H9 (cell line): ENCODE measurements around the gene FOXJ3. TPM values are rescaled to one million over a fixed set of nuclear protein-coding genes. Genes with fewer than 3 reads are reported as not detected.

Experiments
- DNase-seq: peaks from one replicate; pipeline ENCODE4 v3.0.0-alpha.2; 2017
- H2AFZ ChIP-seq: one replicate; pipeline ENCODE4 v1.6.1; 2013; ENCODE audit warnings: mild to moderate bottlenecking, low read length, control low read depth, moderate library complexity
- H2AK5ac ChIP-seq: 2 replicates; pipeline ENCODE4 v1.6.1; 2013; ENCODE audit warnings: low read length, control low read depth, mixed read lengths; ENCODE audit not compliant: insufficient read length
- H2BK120ac ChIP-seq: one replicate; pipeline ENCODE4 v1.6.1; 2013; ENCODE audit warnings: low read depth, mild to moderate bottlenecking, low read length, control low read depth, inconsistent platforms; ENCODE audit not compliant: poor library complexity, severe bottlenecking
- H2BK12ac ChIP-seq: 2 replicates; pipeline ENCODE4 v1.6.1; 2013; ENCODE audit warnings: low read length, control low read depth, mixed read lengths, low read depth; ENCODE audit not compliant: insufficient read length
- H2BK15ac ChIP-seq: 2 replicates; pipeline ENCODE4 v1.6.1; 2013; ENCODE audit warnings: low read depth, low read length, control low read depth
- H2BK20ac ChIP-seq: one replicate; pipeline ENCODE4 v1.6.1; 2013; ENCODE audit warnings: low read depth, mild to moderate bottlenecking, low read length, control low read depth, inconsistent platforms; ENCODE audit not compliant: poor library complexity, severe bottlenecking
- H2BK5ac ChIP-seq: 2 replicates; pipeline ENCODE4 v1.6.1; 2013; ENCODE audit warnings: low read length, control low read depth, mixed read lengths; ENCODE audit not compliant: insufficient read length
- H3K14ac ChIP-seq: 2 replicates; pipeline ENCODE4 v1.6.1; 2013; ENCODE audit warnings: low read length, control low read depth; ENCODE audit not compliant: insufficient read depth
- H3K18ac ChIP-seq: 2 replicates; pipeline ENCODE4 v1.6.1; 2013; ENCODE audit warnings: low read depth, mild to moderate bottlenecking, mixed read lengths, low read length, control low read depth; ENCODE audit not compliant: insufficient read length
- H3K23ac ChIP-seq: 2 replicates; pipeline ENCODE4 v1.6.1; 2013; ENCODE audit warnings: low read length, control low read depth, mixed read lengths, low read depth; ENCODE audit not compliant: insufficient read length
- H3K23me2 ChIP-seq: 2 replicates; pipeline ENCODE4 v1.6.1; 2013; ENCODE audit warnings: low read depth, mild to moderate bottlenecking, mixed read lengths, low read length, control low read depth; ENCODE audit not compliant: insufficient read length, poor library complexity, severe bottlenecking
- H3K27ac ChIP-seq: 2 replicates; pipeline ENCODE4 v1.5.1; 2013; ENCODE audit warnings: low read length, control low read depth, mixed read lengths, low read depth; ENCODE audit not compliant: insufficient read length
- H3K27me3 ChIP-seq: 2 replicates; pipeline ENCODE4 v1.6.1; 2013; ENCODE audit warnings: low read length, control low read depth, inconsistent platforms; ENCODE audit not compliant: insufficient read depth
- H3K4ac ChIP-seq: 2 replicates; pipeline ENCODE4 v1.6.1; 2013; ENCODE audit warnings: low read depth, mild to moderate bottlenecking, control low read depth, inconsistent platforms, low read length, moderate library complexity
- H3K4me1 ChIP-seq: 2 replicates; pipeline ENCODE4 v1.6.1; 2013; ENCODE audit warnings: low read length, control low read depth, inconsistent platforms; ENCODE audit not compliant: insufficient read depth
- H3K4me2 ChIP-seq: 2 replicates; pipeline ENCODE4 v1.6.1; 2013; ENCODE audit warnings: low read length, control low read depth, mixed read lengths; ENCODE audit not compliant: insufficient read length, insufficient read depth
- H3K56ac ChIP-seq: 2 replicates; pipeline ENCODE4 v1.6.1; 2013; ENCODE audit warnings: low read depth, mild to moderate bottlenecking, mixed read lengths, low read length, control low read depth; ENCODE audit not compliant: insufficient read length
- H3K79me1 ChIP-seq: 2 replicates; pipeline ENCODE4 v1.6.1; 2013; ENCODE audit warnings: low read depth, mild to moderate bottlenecking, moderate library complexity, low read length, control low read depth, inconsistent platforms; ENCODE audit not compliant: insufficient read depth, poor library complexity, severe bottlenecking
- H3K79me2 ChIP-seq: 2 replicates; pipeline ENCODE4 v1.6.1; 2013; ENCODE audit warnings: low read length, control low read depth, inconsistent platforms; ENCODE audit not compliant: insufficient read depth
- H3K9ac ChIP-seq: 2 replicates; pipeline ENCODE4 v1.6.1; 2013; ENCODE audit warnings: low read length, control low read depth, mixed read lengths; ENCODE audit not compliant: insufficient read length; ENCODE audit errors: extremely low read depth
- H3K9me3 ChIP-seq: one replicate; pipeline ENCODE4 v1.6.1; 2013; ENCODE audit warnings: low read depth, low read length, inconsistent platforms; ENCODE audit not compliant: control insufficient read depth
- H3T11ph ChIP-seq: one replicate; pipeline ENCODE4 v1.6.1; 2013; ENCODE audit warnings: mild to moderate bottlenecking, low read length, control low read depth, inconsistent platforms
- H4K20me1 ChIP-seq: one replicate; pipeline ENCODE4 v1.6.1; 2013; ENCODE audit not compliant: control insufficient read depth, insufficient read length, insufficient read depth
- H4K5ac ChIP-seq: 2 replicates; pipeline ENCODE4 v1.6.1; 2013; ENCODE audit warnings: low read depth, mild to moderate bottlenecking, mixed read lengths, low read length, control low read depth; ENCODE audit not compliant: insufficient read length
- H4K8ac ChIP-seq: replicated peaks from 2 replicates; pipeline ENCODE4 v1.6.1; 2013; ENCODE audit warnings: low read length, control low read depth, mixed read lengths, low read depth; ENCODE audit not compliant: insufficient read length
- H4K91ac ChIP-seq: 2 replicates; pipeline ENCODE4 v1.6.1; 2013; ENCODE audit warnings: low read depth, mild to moderate bottlenecking, moderate library complexity, mixed read lengths, low read length, control low read depth; ENCODE audit not compliant: insufficient read length
- H3K27ac Mint-ChIP-seq, 3 experiments: 2 replicates in 2 of 3; 3 replicates in 1 of 3; pipeline ENCODE4 v1.8.0; 2020 to 2021; ENCODE audit warnings: mixed read lengths in 3 of 3, mild to moderate bottlenecking in 1 of 3, moderate library complexity in 1 of 3
- H3K27me3 Mint-ChIP-seq: 2 replicates; pipeline ENCODE4 v1.8.0; 2021; ENCODE audit warnings: low read depth, mild to moderate bottlenecking, moderate library complexity, mixed read lengths
- H3K36me3 Mint-ChIP-seq, 3 experiments: 2 replicates in 2 of 3; 3 replicates in 1 of 3; pipeline ENCODE4 v1.8.0; 2020 to 2021; ENCODE audit warnings: low read depth in 3 of 3, mixed read lengths in 3 of 3; ENCODE audit not compliant: insufficient read depth in 1 of 3
- H3K4me1 Mint-ChIP-seq, 2 experiments: 2 replicates each; pipeline ENCODE4 v1.8.0; 2020; ENCODE audit warnings: mixed read lengths in 2 of 2
- H3K4me3 Mint-ChIP-seq, 2 experiments: 2 replicates in 1 of 2; 3 replicates in 1 of 2; pipeline ENCODE4 v1.8.0; 2020 to 2021; ENCODE audit warnings: mild to moderate bottlenecking in 2 of 2, mixed read lengths in 2 of 2, moderate library complexity in 1 of 2
- H3K9me3 Mint-ChIP-seq, 2 experiments: 2 replicates in 1 of 2; 3 replicates in 1 of 2; pipeline ENCODE4 v1.8.0; 2020; ENCODE audit warnings: mild to moderate bottlenecking in 2 of 2, mixed read lengths in 2 of 2, moderate library complexity in 1 of 2
- total RNA-seq: library from RNA; stranded (reverse); gene quantifications from 2 replicates; pipeline ENCODE4 v1.2.1, GENCODE V29; 2021
- TF ChIP-seq, protein P1 (sequence below): fragments of 200-600 bp; sonication (generic); conservative IDR thresholded peaks from 3 replicates; pipeline ENCODE4 v1.8.0; 2021; ENCODE audit warnings: antibody characterized with exemption, mild to moderate bottlenecking

FOXJ3 gene
- total RNA-seq, 1 experiment from 2014 or later = 49.9 TPM

DNA sequence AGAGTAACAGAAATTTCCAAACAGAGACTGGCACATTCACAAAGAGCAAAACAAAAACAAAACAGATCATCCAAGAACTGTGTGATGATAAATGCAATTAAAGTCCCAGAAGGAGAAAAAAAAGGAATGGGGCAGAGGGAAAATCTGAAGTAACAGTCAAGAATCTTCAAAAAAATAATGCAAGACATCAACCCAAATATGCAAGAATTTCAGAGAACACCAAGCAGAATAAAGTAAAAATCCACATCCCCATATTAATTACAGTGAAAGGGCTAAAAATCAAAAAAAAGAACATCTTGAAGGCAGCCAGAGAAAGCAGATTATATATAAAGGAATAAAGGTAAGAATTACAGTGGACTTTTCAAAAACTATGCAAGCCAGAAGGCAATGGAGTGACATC is 67.1 kb downstream of the FOXJ3 start:
- Mint-ChIP-seq H3K9me3 (no peaks in the 10 kb centered on the region), H3K4me3 (no peak overlapping the region), H3K36me3 (peaks cover 4 to 17% (median 14%) of the 10 kb centered on the region in 3 experiments; a peak in 5 of 7 replicates), H3K4me1 (peaks cover 28 to 36% of the 10 kb centered on the region in 2 experiments), H3K27me3 (no peaks in the 10 kb centered on the region), H3K27ac (peak overlapping the region in 1 of 3 experiments; percentile 49; a peak in 2 of 7 replicates)
- Histone ChIP-seq H4K91ac (no peak overlapping the region), H3K14ac (no peak overlapping the region), H3K4me1 (no peaks in the 10 kb centered on the region; the same call in 1 of the 2 replicates), H3K79me2 (peaks cover 6% of the 10 kb centered on the region; the same call in 1 of the 2 replicates), H2BK120ac (no peak overlapping the region), H2BK20ac (no peak overlapping the region), H4K5ac (no peak overlapping the region), H3K4ac (no peak overlapping the region), H3K27me3 (no peaks in the 10 kb centered on the region), H3K23me2 (no peaks in the 10 kb centered on the region), H2AFZ (no peak overlapping the region), H2BK12ac (no peak overlapping the region), H3K56ac (no peak overlapping the region), H2BK15ac (no peak overlapping the region), H3K18ac (no peak overlapping the region), H3K27ac (no peak overlapping the region), H3K23ac (no peak overlapping the region), H2AK5ac (no peak overlapping the region), H3K79me1 (peaks cover 6% of the 10 kb centered on the region), H3K9ac (no peak overlapping the region), H2BK5ac (no peak overlapping the region), H3K9me3 (no peaks in the 10 kb centered on the region), H3K4me2 (no peak overlapping the region), H4K20me1 (no peaks in the 10 kb centered on the region), H3T11ph (no peak overlapping the region), H4K8ac (no peak overlapping the region)
- TF ChIP-seq, protein P1, sequence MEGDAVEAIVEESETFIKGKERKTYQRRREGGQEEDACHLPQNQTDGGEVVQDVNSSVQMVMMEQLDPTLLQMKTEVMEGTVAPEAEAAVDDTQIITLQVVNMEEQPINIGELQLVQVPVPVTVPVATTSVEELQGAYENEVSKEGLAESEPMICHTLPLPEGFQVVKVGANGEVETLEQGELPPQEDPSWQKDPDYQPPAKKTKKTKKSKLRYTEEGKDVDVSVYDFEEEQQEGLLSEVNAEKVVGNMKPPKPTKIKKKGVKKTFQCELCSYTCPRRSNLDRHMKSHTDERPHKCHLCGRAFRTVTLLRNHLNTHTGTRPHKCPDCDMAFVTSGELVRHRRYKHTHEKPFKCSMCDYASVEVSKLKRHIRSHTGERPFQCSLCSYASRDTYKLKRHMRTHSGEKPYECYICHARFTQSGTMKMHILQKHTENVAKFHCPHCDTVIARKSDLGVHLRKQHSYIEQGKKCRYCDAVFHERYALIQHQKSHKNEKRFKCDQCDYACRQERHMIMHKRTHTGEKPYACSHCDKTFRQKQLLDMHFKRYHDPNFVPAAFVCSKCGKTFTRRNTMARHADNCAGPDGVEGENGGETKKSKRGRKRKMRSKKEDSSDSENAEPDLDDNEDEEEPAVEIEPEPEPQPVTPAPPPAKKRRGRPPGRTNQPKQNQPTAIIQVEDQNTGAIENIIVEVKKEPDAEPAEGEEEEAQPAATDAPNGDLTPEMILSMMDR = no peak
- DNase-seq = no peak
